A673 (cell line): ENCODE results near the gene RORC.

Experiments
- EZH2 ChIP-seq: fragments of 200-600 bp; sonication (generic); IDR thresholded peaks from 2 replicates; pipeline ENCODE4 v1.6.1; 2017; ENCODE audit warnings: borderline replicate concordance, low read depth, mild to moderate bottlenecking, mixed read lengths, antibody characterized with exemption, low read length; ENCODE audit not compliant: poor library complexity, severe bottlenecking
- TF ChIP-seq, protein P1 (sequence below): fragments of 300-800, 200-600 bp; sonication (generic); conservative IDR thresholded peaks from 2 replicates; pipeline ENCODE4 v1.5.1; 2017; ENCODE audit warnings: low read depth, mild to moderate bottlenecking, antibody characterized with exemption, low read length, moderate library complexity, mixed read lengths

DNA sequence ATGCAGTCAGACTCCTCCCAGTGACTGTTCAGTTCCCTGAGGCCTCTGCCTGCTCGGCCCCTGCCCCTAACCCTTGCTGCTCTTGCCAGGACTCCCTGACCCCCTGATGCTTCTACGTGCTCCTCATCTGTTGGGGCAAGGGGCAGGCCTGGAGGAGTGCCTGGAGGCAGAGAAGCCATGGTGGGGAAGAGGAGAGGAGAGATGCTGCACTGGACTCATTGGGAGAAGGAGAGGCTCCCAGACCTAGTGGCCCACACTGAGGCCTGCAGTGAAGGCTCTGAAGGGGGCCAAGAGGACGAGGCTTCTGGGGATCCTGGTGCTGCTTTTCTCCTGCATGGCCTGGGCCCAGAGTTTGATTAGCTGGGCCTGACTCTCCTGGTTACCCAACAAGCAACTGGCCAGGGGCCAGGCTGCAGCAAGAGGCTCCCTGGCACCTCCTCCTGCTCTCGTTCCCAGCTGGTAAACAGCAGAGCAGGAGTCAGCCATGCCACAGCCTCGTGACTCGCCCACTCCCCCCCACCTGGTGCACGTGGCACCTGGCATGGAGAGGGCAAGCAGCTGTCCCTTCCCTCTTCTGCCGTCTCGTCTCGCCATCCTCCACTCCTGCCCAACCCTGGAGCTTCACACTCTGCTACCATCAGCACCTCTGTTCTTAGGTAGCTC, 847 bp upstream of the RORC start:
- TF ChIP-seq, protein P1, sequence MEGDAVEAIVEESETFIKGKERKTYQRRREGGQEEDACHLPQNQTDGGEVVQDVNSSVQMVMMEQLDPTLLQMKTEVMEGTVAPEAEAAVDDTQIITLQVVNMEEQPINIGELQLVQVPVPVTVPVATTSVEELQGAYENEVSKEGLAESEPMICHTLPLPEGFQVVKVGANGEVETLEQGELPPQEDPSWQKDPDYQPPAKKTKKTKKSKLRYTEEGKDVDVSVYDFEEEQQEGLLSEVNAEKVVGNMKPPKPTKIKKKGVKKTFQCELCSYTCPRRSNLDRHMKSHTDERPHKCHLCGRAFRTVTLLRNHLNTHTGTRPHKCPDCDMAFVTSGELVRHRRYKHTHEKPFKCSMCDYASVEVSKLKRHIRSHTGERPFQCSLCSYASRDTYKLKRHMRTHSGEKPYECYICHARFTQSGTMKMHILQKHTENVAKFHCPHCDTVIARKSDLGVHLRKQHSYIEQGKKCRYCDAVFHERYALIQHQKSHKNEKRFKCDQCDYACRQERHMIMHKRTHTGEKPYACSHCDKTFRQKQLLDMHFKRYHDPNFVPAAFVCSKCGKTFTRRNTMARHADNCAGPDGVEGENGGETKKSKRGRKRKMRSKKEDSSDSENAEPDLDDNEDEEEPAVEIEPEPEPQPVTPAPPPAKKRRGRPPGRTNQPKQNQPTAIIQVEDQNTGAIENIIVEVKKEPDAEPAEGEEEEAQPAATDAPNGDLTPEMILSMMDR = no peak
- no peak for TF ChIP-seq EZH2
